ENCODE measurements around the gene CISH.

The CISH gene

GRCh38 chr3:50607271-50608091 lies 4.1 kb downstream of the CISH start:
- H3K27ac ChIP-seq: no peak overlapping the region
- no peak overlapping the region for H2AFZ ChIP-seq (ENCODE audit: low read depth)
- no peak for TF ChIP-seq CTCF (conservative IDR thresholded peaks at IDR 0.05; ENCODE audit: low read depth, low read length)
- H3K79me2 ChIP-seq (ENCODE audit: insufficient read depth, low read depth): no peaks in the 10 kb centered on the region
- H4K20me1 ChIP-seq (ENCODE audit: insufficient read depth): no peaks in the 10 kb centered on the region
- peaks cover 8% of the 10 kb centered on the region for H3K4me1 ChIP-seq (ENCODE audit: low read depth, poor library complexity, severe bottlenecking)
- no peaks in the 10 kb centered on the region for H3K27me3 ChIP-seq (ENCODE audit: insufficient read depth, low read depth)
- H3K4me3 ChIP-seq (IDR thresholded peaks at IDR 0.05; ENCODE audit: insufficient read depth, low read depth, low read length): no peak overlapping the region
- no peaks in the 10 kb centered on the region for H3K36me3 ChIP-seq (ENCODE audit: insufficient read depth)
- H3K4me2 ChIP-seq: no peak overlapping the region
- no peak overlapping the region for H3K9ac ChIP-seq

GRCh38 chr3:50606596-50606995 lies 5.0 kb downstream of the CISH start:
- Histone ChIP-seq H3K27me3 (ENCODE audit: insufficient read depth, low read depth) (no peaks in the 10 kb centered on the region), H3K36me3 (ENCODE audit: insufficient read depth) (no peaks in the 10 kb centered on the region), H3K79me2 (ENCODE audit: insufficient read depth, low read depth) (no peaks in the 10 kb centered on the region), H3K9ac (no peak overlapping the region), H3K4me3 (IDR thresholded peaks at IDR 0.05; ENCODE audit: insufficient read depth, low read depth, low read length) (no peak overlapping the region), H3K27ac (no peak overlapping the region), H4K20me1 (ENCODE audit: insufficient read depth) (no peaks in the 10 kb centered on the region), H3K4me2 (no peak overlapping the region), H3K4me1 (ENCODE audit: low read depth, poor library complexity, severe bottlenecking) (peaks cover 5% of the 10 kb centered on the region), H2AFZ (ENCODE audit: low read depth) (no peak overlapping the region)
- TF ChIP-seq CTCF (conservative IDR thresholded peaks at IDR 0.05; ENCODE audit: low read depth, low read length): no peak

- no peak overlapping the region for H3K4me3 ChIP-seq (IDR thresholded peaks at IDR 0.05; ENCODE audit: insufficient read depth, low read depth, low read length)
- H2AFZ ChIP-seq (ENCODE audit: low read depth): no peak overlapping the region
- no peaks in the 10 kb centered on the region for H3K79me2 ChIP-seq (ENCODE audit: insufficient read depth, low read depth)
- no peak overlapping the region for H3K4me2 ChIP-seq
- no peak overlapping the region for H3K9ac ChIP-seq
- no peak overlapping the region for H3K27ac ChIP-seq
- H3K36me3 ChIP-seq (ENCODE audit: insufficient read depth): no peaks in the 10 kb centered on the region
- H4K20me1 ChIP-seq (ENCODE audit: insufficient read depth): no peaks in the 10 kb centered on the region
- no peaks in the 10 kb centered on the region for H3K27me3 ChIP-seq (ENCODE audit: insufficient read depth, low read depth)
- no peak for TF ChIP-seq CTCF (conservative IDR thresholded peaks at IDR 0.05; ENCODE audit: low read depth, low read length)
- H3K4me1 ChIP-seq (ENCODE audit: low read depth, poor library complexity, severe bottlenecking): peaks cover 4% of the 10 kb centered on the region
Observed at GRCh38 chr3:50605901-50606326, 5.7 kb downstream of the CISH start.

GRCh38 chr3:50604628-50605588 lies 6.7 kb downstream of the CISH start:
- Histone ChIP-seq H3K4me3 (IDR thresholded peaks at IDR 0.05; ENCODE audit: insufficient read depth, low read depth, low read length) (no peak overlapping the region), H3K27ac (no peak overlapping the region), H4K20me1 (ENCODE audit: insufficient read depth) (no peaks in the 10 kb centered on the region), H3K27me3 (ENCODE audit: insufficient read depth, low read depth) (no peaks in the 10 kb centered on the region), H3K36me3 (ENCODE audit: insufficient read depth) (no peaks in the 10 kb centered on the region), H3K9ac (no peak overlapping the region), H3K4me2 (no peak overlapping the region), H2AFZ (ENCODE audit: low read depth) (no peak overlapping the region), H3K4me1 (ENCODE audit: low read depth, poor library complexity, severe bottlenecking) (no peaks in the 10 kb centered on the region), H3K79me2 (ENCODE audit: insufficient read depth, low read depth) (no peaks in the 10 kb centered on the region)
- TF ChIP-seq CTCF (conservative IDR thresholded peaks at IDR 0.05; ENCODE audit: low read depth, low read length): no peak
